Measurements from ENCODE around the gene CTF1.

GRCh38 chr16:30895627-30896260 is 670 bp upstream of the CTF1 start:
- TF ChIP-seq, protein P1, sequence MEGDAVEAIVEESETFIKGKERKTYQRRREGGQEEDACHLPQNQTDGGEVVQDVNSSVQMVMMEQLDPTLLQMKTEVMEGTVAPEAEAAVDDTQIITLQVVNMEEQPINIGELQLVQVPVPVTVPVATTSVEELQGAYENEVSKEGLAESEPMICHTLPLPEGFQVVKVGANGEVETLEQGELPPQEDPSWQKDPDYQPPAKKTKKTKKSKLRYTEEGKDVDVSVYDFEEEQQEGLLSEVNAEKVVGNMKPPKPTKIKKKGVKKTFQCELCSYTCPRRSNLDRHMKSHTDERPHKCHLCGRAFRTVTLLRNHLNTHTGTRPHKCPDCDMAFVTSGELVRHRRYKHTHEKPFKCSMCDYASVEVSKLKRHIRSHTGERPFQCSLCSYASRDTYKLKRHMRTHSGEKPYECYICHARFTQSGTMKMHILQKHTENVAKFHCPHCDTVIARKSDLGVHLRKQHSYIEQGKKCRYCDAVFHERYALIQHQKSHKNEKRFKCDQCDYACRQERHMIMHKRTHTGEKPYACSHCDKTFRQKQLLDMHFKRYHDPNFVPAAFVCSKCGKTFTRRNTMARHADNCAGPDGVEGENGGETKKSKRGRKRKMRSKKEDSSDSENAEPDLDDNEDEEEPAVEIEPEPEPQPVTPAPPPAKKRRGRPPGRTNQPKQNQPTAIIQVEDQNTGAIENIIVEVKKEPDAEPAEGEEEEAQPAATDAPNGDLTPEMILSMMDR (IDR thresholded peaks at IDR 0.05), result no peak
- TF ChIP-seq POLR2A (IDR thresholded peaks at IDR 0.05), result no peak
